GM12801 (cell line): ENCODE results near the gene ZDHHC22.

Source experiments
- CTCF ChIP-seq: IDR thresholded peaks from one replicate; pipeline ENCODE4 v1.5.1; 2011; ENCODE audit warnings: control low read depth; ENCODE audit not compliant: insufficient read length; ENCODE audit errors: extremely low read depth

ZDHHC22 gene

GRCh38 chr14:77097700-77098528, 43.7 kb downstream of the ZDHHC22 start, which contains the start of gene CIPC:
CIPC (plus strand) TSS chr14:77098258; CDS start chr14:77105709, 7,451 bp downstream.
- no peak for TF ChIP-seq CTCF

GRCh38 chr14:77097006-77097699, 44.4 kb downstream of the ZDHHC22 start:
- no peak for TF ChIP-seq CTCF

DNA sequence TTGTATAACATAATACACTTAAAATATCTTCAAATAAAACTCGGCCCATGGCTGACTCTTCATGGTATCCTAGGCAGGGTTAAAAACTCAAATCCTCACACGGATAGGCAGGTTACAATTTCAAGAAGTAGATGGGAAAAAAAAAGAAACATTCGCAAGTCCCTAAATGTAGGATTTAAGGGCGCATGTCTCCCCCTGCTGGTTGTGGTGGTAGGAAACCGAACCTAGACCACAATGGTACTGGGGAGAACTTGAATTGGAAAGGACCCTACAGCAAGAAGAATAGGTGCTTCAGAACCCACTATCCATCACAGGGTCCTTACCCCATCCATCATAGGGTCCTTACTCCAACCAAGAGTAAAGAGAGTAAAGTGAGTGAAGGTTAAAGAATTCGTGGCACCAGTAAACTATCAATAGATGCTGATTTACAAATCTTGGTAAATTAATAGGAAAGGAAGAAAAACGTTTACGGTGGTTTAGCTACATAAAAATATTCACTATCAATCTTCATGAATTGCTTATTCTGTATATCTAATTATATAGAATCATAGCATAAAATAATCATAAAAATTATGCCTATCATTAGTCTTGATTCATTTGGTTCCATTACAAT, 46.8 kb downstream of the ZDHHC22 start:
- TF ChIP-seq CTCF: peak; percentile 12

GRCh38 chr14:77092676-77093075, 48.9 kb downstream of the ZDHHC22 start:
- TF ChIP-seq CTCF: no peak

- TF ChIP-seq CTCF: no peak
Observed at GRCh38 chr14:77091518-77091917, 50.1 kb downstream of the ZDHHC22 start.

DNA sequence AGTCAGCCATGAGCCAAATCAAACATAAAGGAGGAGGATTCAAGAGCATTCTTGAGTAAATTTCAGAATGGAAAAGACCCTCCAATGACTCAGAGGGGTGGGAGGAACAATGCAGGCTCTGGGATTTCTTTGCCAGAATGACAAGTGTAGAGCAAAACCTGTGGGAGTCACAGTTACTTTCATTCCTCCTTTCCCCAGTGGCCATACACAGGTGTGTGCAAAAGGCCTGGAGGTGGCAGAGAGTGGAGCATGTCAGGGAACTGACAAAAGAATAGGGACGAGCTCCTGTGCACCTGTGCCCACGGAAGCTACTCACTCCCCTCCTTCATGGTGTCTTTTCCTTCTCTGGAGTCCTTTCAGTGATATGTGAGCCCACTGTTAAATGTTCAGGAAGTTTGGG, 52.9 kb downstream of the ZDHHC22 start:
- no peak for TF ChIP-seq CTCF

GRCh38 chr14:77088219-77088618, 53.4 kb downstream of the ZDHHC22 start:
- TF ChIP-seq CTCF: no peak
